Measurements from ENCODE around the gene FUNDC2.

The FUNDC2 gene

GRCh38 chrX:155094468-155095061 lies 67.9 kb downstream of the FUNDC2 start:
- H3K27ac ChIP-seq (ENCODE audit: low read depth, low read length): no peak overlapping the region
- H3K9ac ChIP-seq (ENCODE audit: low read length in 5 of 5): no peak overlapping the region
- H3K4me1 ChIP-seq (ENCODE audit: control insufficient read depth in 5 of 5, insufficient read depth in 5 of 5, low read length in 5 of 5): no peaks in the 10 kb centered on the region
- no peak overlapping the region for H3K4me3 ChIP-seq (ENCODE audit: low read depth in 1 of 5, low read length in 5 of 5)
- no peaks in the 10 kb centered on the region for H3K27me3 ChIP-seq (ENCODE audit: control insufficient read depth in 5 of 5, insufficient read depth in 4 of 5, low read length in 5 of 5)
- peaks cover 0 to 10% (median 8%) of the 10 kb centered on the region in 5 donors for H3K36me3 ChIP-seq (ENCODE audit: control insufficient read depth in 5 of 5, insufficient read depth in 5 of 5, low read length in 5 of 5)
- no peaks in the 10 kb centered on the region for H3K9me3 ChIP-seq (ENCODE audit: control insufficient read depth in 5 of 5, low read length in 5 of 5)

GRCh38 chrX:155105919-155106318 lies 79.3 kb downstream of the FUNDC2 start:
- Histone ChIP-seq H3K27me3 (ENCODE audit: control insufficient read depth in 5 of 5, insufficient read depth in 4 of 5, low read length in 5 of 5) (no peaks in the 10 kb centered on the region), H3K9me3 (ENCODE audit: control insufficient read depth in 5 of 5, low read length in 5 of 5) (no peaks in the 10 kb centered on the region), H3K27ac (ENCODE audit: low read depth, low read length) (no peak overlapping the region), H3K4me1 (ENCODE audit: control insufficient read depth in 5 of 5, insufficient read depth in 5 of 5, low read length in 5 of 5) (no peaks in the 10 kb centered on the region), H3K9ac (ENCODE audit: low read length in 5 of 5) (no peak overlapping the region), H3K4me3 (ENCODE audit: low read depth in 1 of 5, low read length in 5 of 5) (no peak overlapping the region), H3K36me3 (ENCODE audit: control insufficient read depth in 5 of 5, insufficient read depth in 5 of 5, low read length in 5 of 5) (peaks cover 0 to 3% (median 0%) of the 10 kb centered on the region in 5 donors)

GRCh38 chrX:155108427-155108826 lies 81.8 kb downstream of the FUNDC2 start:
- H3K27me3 ChIP-seq (ENCODE audit: control insufficient read depth in 5 of 5, insufficient read depth in 4 of 5, low read length in 5 of 5): no peaks in the 10 kb centered on the region
- H3K4me1 ChIP-seq (ENCODE audit: control insufficient read depth in 5 of 5, insufficient read depth in 5 of 5, low read length in 5 of 5): no peaks in the 10 kb centered on the region
- no peak overlapping the region for H3K4me3 ChIP-seq (ENCODE audit: low read depth in 1 of 5, low read length in 5 of 5)
- no peaks in the 10 kb centered on the region for H3K9me3 ChIP-seq (ENCODE audit: control insufficient read depth in 5 of 5, low read length in 5 of 5)
- peaks cover 0 to 4% (median 2%) of the 10 kb centered on the region in 5 donors for H3K36me3 ChIP-seq (ENCODE audit: control insufficient read depth in 5 of 5, insufficient read depth in 5 of 5, low read length in 5 of 5)
- H3K27ac ChIP-seq (ENCODE audit: low read depth, low read length): no peak overlapping the region
- no peak overlapping the region for H3K9ac ChIP-seq (ENCODE audit: low read length in 5 of 5)

All from subcutaneous abdominal adipose tissue (tissue), 5 donors.